Endothelial cell of umbilical vein (primary cell): ENCODE measurements around the gene EFR3B. TPM values are rescaled to one million over a fixed set of nuclear protein-coding genes. Genes with fewer than 3 reads are reported as not detected.

Source experiments
- BruUV-seq: library from RNA; stranded (reverse); fragments of 400-500 nt; replicated peaks from 2 replicates; lab custom pipeline; 2021; lab: Mats Ljungman, UMichigan
- CTCF ChIA-PET: fragments of 300-600, 350-600 bp; sonication (Branson Sonifier 250); formaldehyde crosslinking; loops from one replicate; lab custom pipeline; 2021; ENCODE audit warnings: antibody characterized with exemption, inconsistent platforms; lab: Charles Lee
- POLR2A ChIA-PET: fragments of 300-600, 350-600 bp; sonication (Branson Sonifier 250); formaldehyde crosslinking; loops from one replicate; lab custom pipeline; 2021; ENCODE audit warnings: antibody characterized with exemption, inconsistent platforms; lab: Charles Lee
- DNase-seq: peaks from one replicate; pipeline ENCODE4 v3.0.0-alpha.2; 2011; ENCODE audit warnings: low read depth, low spot score
- FAIRE-seq: peaks from 2 replicates; lab custom pipeline; 2011; peaks lifted over from hg19 to GRCh38; lab: Jason Lieb, UNC
- H2AFZ ChIP-seq: 2 replicates; pipeline ENCODE4 v1.6.0; 2012; ENCODE audit warnings: low read depth, low read length, control low read depth, inconsistent platforms
- H3K27ac ChIP-seq: 2 replicates; pipeline ENCODE4 v1.5.1; 2011; ENCODE audit warnings: low read depth, mild to moderate bottlenecking, control low read depth, low read length, moderate library complexity; ENCODE audit not compliant: insufficient read depth
- H3K27me3 ChIP-seq, 2 experiments: 2 replicates each; pipeline versions ENCODE4 v1.6.0 to v1.6.1; 2011; ENCODE audit warnings: low read length in 2 of 2, mixed read lengths in 1 of 2; ENCODE audit not compliant: control insufficient read depth in 2 of 2, insufficient read depth in 2 of 2
- H3K36me3 ChIP-seq, 2 experiments: 2 replicates in 1 of 2; 3 replicates in 1 of 2; pipeline ENCODE4 v1.5.1; 2011; ENCODE audit warnings: low read length in 2 of 2, mild to moderate bottlenecking in 1 of 2, moderate library complexity in 1 of 2; ENCODE audit not compliant: control insufficient read depth in 2 of 2, insufficient read depth in 2 of 2; ENCODE audit errors: extremely low read depth in 1 of 2
- H3K4me1 ChIP-seq: 3 replicates; pipeline ENCODE4 v1.5.1; 2011; ENCODE audit warnings: mild to moderate bottlenecking, low read length; ENCODE audit not compliant: control insufficient read depth, insufficient read depth; ENCODE audit errors: extremely low read depth
- H3K4me2 ChIP-seq: 2 replicates; pipeline ENCODE4 v1.6.1; 2011; ENCODE audit warnings: low read length, control low read depth, mixed read lengths; ENCODE audit not compliant: insufficient read depth
- H3K4me3 ChIP-seq, 3 experiments: fragments of 200-600 bp in 1 of 3; sonication (generic), shearing (Covaris generic) in 1 of 3; replicated peaks in 1 of 3; 2 replicates each; pipeline ENCODE4 v1.5.1; 2011 to 2016; ENCODE audit warnings: control low read depth in 3 of 3, low read length in 3 of 3, mild to moderate bottlenecking in 2 of 3, inconsistent platforms in 1 of 3, low read depth in 1 of 3, moderate library complexity in 1 of 3; ENCODE audit not compliant: insufficient read depth in 1 of 3
- H3K79me2 ChIP-seq: 2 replicates; pipeline ENCODE4 v1.6.0; 2012; ENCODE audit warnings: low read length, inconsistent platforms; ENCODE audit not compliant: control insufficient read depth, insufficient read depth
- H3K9ac ChIP-seq: replicated peaks from 2 replicates; pipeline ENCODE3; 2011; ENCODE audit warnings: low read length, control low read depth; ENCODE audit not compliant: insufficient read depth; ENCODE audit errors: extremely low read depth
- H3K9me1 ChIP-seq: replicated peaks from 3 replicates; pipeline ENCODE4 v1.6.0; 2011; ENCODE audit warnings: mild to moderate bottlenecking, low read length; ENCODE audit not compliant: control insufficient read depth, insufficient read depth; ENCODE audit errors: extremely low read depth
- H3K9me3 ChIP-seq: replicated peaks from 2 replicates; pipeline ENCODE4 v1.5.1; 2012; ENCODE audit warnings: low read length, inconsistent platforms; ENCODE audit not compliant: control insufficient read depth, insufficient read depth
- H4K20me1 ChIP-seq: replicated peaks from 2 replicates; pipeline ENCODE3; 2011; ENCODE audit warnings: mild to moderate bottlenecking, low read length; ENCODE audit not compliant: control insufficient read depth, insufficient read depth; ENCODE audit errors: extremely low read depth
- CTCF ChIP-seq, 2 donors: IDR thresholded peaks; 1 replicate in 1 of 2; 2 replicates in 1 of 2; pipeline ENCODE4 v1.5.1; 2011; ENCODE audit warnings: low read length in 2 of 2, mild to moderate bottlenecking in 2 of 2, moderate library complexity in 2 of 2, control low read depth in 1 of 2, inconsistent platforms in 1 of 2, low read depth in 1 of 2; ENCODE audit not compliant: insufficient read depth in 1 of 2; ENCODE audit errors: extremely low read depth in 1 of 2
- EZH2 ChIP-seq: IDR thresholded peaks from 2 replicates; pipeline ENCODE4 v1.6.1; 2012; ENCODE audit warnings: borderline replicate concordance, low read depth, mild to moderate bottlenecking, moderate library complexity, low read length, inconsistent platforms; ENCODE audit not compliant: severe bottlenecking
- FOS ChIP-seq: IDR thresholded peaks from 2 replicates; pipeline ENCODE4 v1.6.1; 2011; ENCODE audit warnings: mild to moderate bottlenecking, low read length, moderate library complexity, borderline replicate concordance; ENCODE audit not compliant: insufficient read depth
- GATA2 ChIP-seq: IDR thresholded peaks from 2 replicates; pipeline ENCODE4 v1.7.0; 2011; ENCODE audit warnings: low read depth, mild to moderate bottlenecking, moderate library complexity, mixed read lengths, low read length; ENCODE audit not compliant: insufficient read length, insufficient read depth
- JUN ChIP-seq: IDR thresholded peaks from 2 replicates; pipeline ENCODE4 v1.6.1; 2011; ENCODE audit warnings: borderline replicate concordance, low read depth; ENCODE audit not compliant: insufficient read length, insufficient read depth
- MAX ChIP-seq: IDR thresholded peaks from 2 replicates; pipeline ENCODE4 v1.6.1; 2011; ENCODE audit not compliant: insufficient read depth, insufficient read length
- MYC ChIP-seq: IDR thresholded peaks from one replicate; pipeline ENCODE4 v1.6.1; 2011; ENCODE audit warnings: mild to moderate bottlenecking, low read depth, low read length
- POLR2A ChIP-seq: IDR thresholded peaks from 2 replicates; pipeline ENCODE4 v1.6.1; 2012; ENCODE audit warnings: low read depth, mild to moderate bottlenecking, control low read depth, low read length
- POLR2AphosphoS5 ChIP-seq: IDR thresholded peaks from 2 replicates; pipeline ENCODE4 v1.6.1; 2012; ENCODE audit warnings: low read depth, mild to moderate bottlenecking, control low read depth, low read length, moderate library complexity; ENCODE audit not compliant: insufficient read depth
- dilution Hi-C: fragments of 300-500 bp; cut with MboI; formaldehyde crosslinking; loops from one replicate; pipeline ENCODE4 v1.15.0; 2019; ENCODE audit warnings: low sequenced_read_pairs; ENCODE audit not compliant: extremely low pct_ligation_motif_present
- intact Hi-C: fragments of 100-400 bp; cut with micrococcal nuclease; formaldehyde crosslinking; loops from one replicate; pipeline ENCODE4 v1.10.0; 2022
- polyA plus RNA-seq, 4 experiments: library from polyadenylated mRNA; depleted of rRNA in 3 of 4; stranded (reverse) in 3 of 4; unstranded in 1 of 4; fragments of >200 nt; gene quantifications; 2 replicates each; pipeline versions ENCODE4 v1.2.1 to v1.2.3, GENCODE V29; 2011 to 2012; ENCODE audit warnings: missing spikeins in 1 of 4
- total RNA-seq: library from RNA; stranded (reverse); gene quantifications from 2 replicates; pipeline ENCODE4 v1.2.3, GENCODE V29; 2021

The EFR3B gene
- total and polyA plus RNA-seq, 2 donors (not counting 3 experiments of a cell fraction or from before 2014, with no cell fraction given) = 0.15 to 0.77 TPM

GRCh38 chr2:25053041-25053440, 11.2 kb downstream of the EFR3B start:
- Histone ChIP-seq H3K9me1 (no peaks in the 10 kb centered on the region), H3K27ac (no peak overlapping the region), H2AFZ (no peak overlapping the region), H3K27me3 (peaks cover 0 to 4% of the 10 kb centered on the region in 2 experiments), H3K79me2 (no peaks in the 10 kb centered on the region), H3K36me3 (no peaks in the 10 kb centered on the region), H4K20me1 (no peaks in the 10 kb centered on the region), H3K4me2 (no peak overlapping the region), H3K4me3 (no peak overlapping the region), H3K9me3 (no peaks in the 10 kb centered on the region), H3K9ac (no peak overlapping the region), H3K4me1 (no peaks in the 10 kb centered on the region)
- dilution Hi-C loops = no loop called here
- ChIA-PET POLR2A (no interaction called here), CTCF (interaction anchor here (1.0 to 1.5 kb wide), 2 partner anchors 12 to 66 kb away, joined by 3 read pairs; no protein-coding TSS in a partner anchor)
- no TSS peak for BruUV-seq
- no peak for DNase-seq
- intact Hi-C loops = no loop called here
- TF ChIP-seq JUN (no peak), CTCF (IDR thresholded peaks at IDR 0.05; ENCODE audit: extremely low read depth in 1 of 2, insufficient read depth in 1 of 2, low read depth in 1 of 2, low read length in 2 of 2) (no peak), MYC (no peak), GATA2 (no peak), MAX (no peak), POLR2A (no peak), POLR2AphosphoS5 (no peak), EZH2 (no peak), FOS (no peak)
- FAIRE-seq = no peak
